CD14-positive monocyte (primary cell): Measurements from ENCODE around the gene SPAG16. TPM values are rescaled to one million over a fixed set of nuclear protein-coding genes. Genes with fewer than 3 reads are reported as not detected.

Source experiments
- DNase-seq, 3 donors: peaks; one replicate each; pipeline ENCODE4 v3.0.0-alpha.2; 2011 to 2022
- H2AFZ ChIP-seq: 2 replicates; pipeline ENCODE4 v1.6.0; 2012; ENCODE audit warnings: mild to moderate bottlenecking, low read depth, low read length, inconsistent platforms; ENCODE audit not compliant: insufficient read depth, poor library complexity, severe bottlenecking
- H3K27ac ChIP-seq, 2 donors: 1 replicate in 1 of 2; 2 replicates in 1 of 2; pipeline ENCODE4 v1.5.1; 2012 to 2013; ENCODE audit warnings: low read length in 2 of 2, control low read depth in 1 of 2, inconsistent platforms in 1 of 2, low read depth in 1 of 2, mild to moderate bottlenecking in 1 of 2
- H3K27me3 ChIP-seq, 2 donors: one replicate each; pipeline versions ENCODE4 v1.6.0 to v1.6.1; 2011 to 2013; ENCODE audit warnings: low read length in 2 of 2; ENCODE audit not compliant: control insufficient read depth in 2 of 2, insufficient read depth in 2 of 2
- H3K36me3 ChIP-seq, 2 donors: replicated peaks in 1 of 2; 1 replicate in 1 of 2; 2 replicates in 1 of 2; pipeline versions ENCODE4 v1.5.1 to v1.6.1; 2012 to 2013; ENCODE audit warnings: low read length in 2 of 2, control low read depth in 1 of 2, inconsistent platforms in 1 of 2, mild to moderate bottlenecking in 1 of 2; ENCODE audit not compliant: insufficient read depth in 2 of 2, control insufficient read depth in 1 of 2
- H3K4me1 ChIP-seq, 2 donors: 1 replicate in 1 of 2; 2 replicates in 1 of 2; pipeline versions ENCODE4 v1.5.1 to v1.6.1; 2012 to 2013; ENCODE audit warnings: low read length in 2 of 2, control low read depth in 1 of 2, inconsistent platforms in 1 of 2, mild to moderate bottlenecking in 1 of 2, moderate library complexity in 1 of 2; ENCODE audit not compliant: insufficient read depth in 2 of 2, control insufficient read depth in 1 of 2
- H3K4me2 ChIP-seq: replicated peaks from 2 replicates; pipeline ENCODE3; 2012; ENCODE audit warnings: low read length, moderate library complexity, mild to moderate bottlenecking; ENCODE audit not compliant: poor library complexity, severe bottlenecking; ENCODE audit errors: extremely low read depth
- H3K4me3 ChIP-seq, 3 experiments: fragments of 200-600 bp in 1 of 3; sonication (generic) in 1 of 3; replicated peaks in 1 of 3; 1 replicate in 2 of 3; 2 replicates in 1 of 3; pipeline ENCODE4 v1.5.1; 2011 to 2013; ENCODE audit warnings: low read length in 3 of 3, mild to moderate bottlenecking in 3 of 3, control low read depth in 2 of 3, low read depth in 2 of 3, inconsistent platforms in 1 of 3, moderate library complexity in 1 of 3
- H3K79me2 ChIP-seq: 2 replicates; pipeline ENCODE4 v1.6.0; 2012; ENCODE audit warnings: mild to moderate bottlenecking, control low read depth, inconsistent platforms, low read length, moderate library complexity; ENCODE audit not compliant: insufficient read depth
- H3K9ac ChIP-seq: 2 replicates; pipeline ENCODE4 v1.6.0; 2017; ENCODE audit warnings: low read length, mild to moderate bottlenecking; ENCODE audit not compliant: insufficient read depth, poor library complexity, severe bottlenecking
- H3K9me3 ChIP-seq, 2 donors: replicated peaks in 1 of 2; 1 replicate in 1 of 2; 2 replicates in 1 of 2; pipeline versions ENCODE4 v1.5.1 to v1.6.1; 2012 to 2013; ENCODE audit warnings: low read length in 2 of 2, control low read depth in 1 of 2; ENCODE audit not compliant: control insufficient read depth in 1 of 2, insufficient read depth in 1 of 2
- H4K20me1 ChIP-seq: 2 replicates; pipeline ENCODE4 v1.6.0; 2012; ENCODE audit warnings: mild to moderate bottlenecking, low read length, control low read depth, moderate library complexity; ENCODE audit not compliant: insufficient read depth
- H3K27ac Mint-ChIP-seq, 7 donors: one replicate each; pipeline ENCODE4 v1.8.0; 2020; ENCODE audit warnings: mild to moderate bottlenecking in 7 of 7, mixed read lengths in 7 of 7, moderate library complexity in 6 of 7, inconsistent platforms in 2 of 7
- H3K27me3 Mint-ChIP-seq, 3 donors: one replicate each; pipeline ENCODE4 v1.8.0; 2021 to 2022; ENCODE audit warnings: low read depth in 3 of 3, mild to moderate bottlenecking in 3 of 3, mixed read lengths in 3 of 3, moderate library complexity in 3 of 3, inconsistent platforms in 1 of 3
- H3K36me3 Mint-ChIP-seq, 2 donors: one replicate each; pipeline ENCODE4 v1.8.0; 2020; ENCODE audit warnings: mixed read lengths in 2 of 2, inconsistent platforms in 1 of 2, mild to moderate bottlenecking in 1 of 2
- H3K4me1 Mint-ChIP-seq: one replicate; pipeline ENCODE4 v1.8.0; 2020; ENCODE audit warnings: mild to moderate bottlenecking, mixed read lengths
- H3K4me3 Mint-ChIP-seq, 2 donors: one replicate each; pipeline ENCODE4 v1.8.0; 2020; ENCODE audit warnings: mild to moderate bottlenecking in 2 of 2, mixed read lengths in 2 of 2, moderate library complexity in 1 of 2
- H3K9me3 Mint-ChIP-seq, 7 donors: one replicate each; pipeline ENCODE4 v1.8.0; 2020 to 2022; ENCODE audit warnings: mixed read lengths in 7 of 7, mild to moderate bottlenecking in 6 of 7, moderate library complexity in 6 of 7, inconsistent platforms in 2 of 7
- WGBS: methylation state at CpG from one replicate; pipeline ENCODE4 v1.1.5; 2013; ENCODE audit warnings: missing lambda C conversion rate; ENCODE audit not compliant: insufficient coverage; 5-methylcytosine and 5-hydroxymethylcytosine counted together
- intact Hi-C, 2 donors: fragments of 100-400 bp; cut with micrococcal nuclease; formaldehyde crosslinking; loops; one replicate each; pipeline versions ENCODE4 v1.15.0 to v1.15.1; 2023
- polyA plus RNA-seq, 3 donors: library from polyadenylated mRNA; depleted of rRNA in 1 of 3; unstranded in 2 of 3; stranded (reverse) in 1 of 3; fragments of 300-500 nt in 2 of 3; fragments of >200 nt in 1 of 3; fragmentation: Illumina TruSeq in 2 of 3; gene quantifications; 1 replicate in 2 of 3; 2 replicates in 1 of 3; pipeline ENCODE4 v1.2.3, GENCODE V29; 2012 to 2021
- TF ChIP-seq, protein P1 (sequence below): fragments of 200-600 bp; IDR thresholded peaks from one replicate; pipeline ENCODE4 v1.8.0; 2022; ENCODE audit warnings: antibody characterized with exemption, mild to moderate bottlenecking

The SPAG16 gene
- polyA plus RNA-seq, 3 donors: 0.12 to 0.30 TPM; not detected in 1

DNA sequence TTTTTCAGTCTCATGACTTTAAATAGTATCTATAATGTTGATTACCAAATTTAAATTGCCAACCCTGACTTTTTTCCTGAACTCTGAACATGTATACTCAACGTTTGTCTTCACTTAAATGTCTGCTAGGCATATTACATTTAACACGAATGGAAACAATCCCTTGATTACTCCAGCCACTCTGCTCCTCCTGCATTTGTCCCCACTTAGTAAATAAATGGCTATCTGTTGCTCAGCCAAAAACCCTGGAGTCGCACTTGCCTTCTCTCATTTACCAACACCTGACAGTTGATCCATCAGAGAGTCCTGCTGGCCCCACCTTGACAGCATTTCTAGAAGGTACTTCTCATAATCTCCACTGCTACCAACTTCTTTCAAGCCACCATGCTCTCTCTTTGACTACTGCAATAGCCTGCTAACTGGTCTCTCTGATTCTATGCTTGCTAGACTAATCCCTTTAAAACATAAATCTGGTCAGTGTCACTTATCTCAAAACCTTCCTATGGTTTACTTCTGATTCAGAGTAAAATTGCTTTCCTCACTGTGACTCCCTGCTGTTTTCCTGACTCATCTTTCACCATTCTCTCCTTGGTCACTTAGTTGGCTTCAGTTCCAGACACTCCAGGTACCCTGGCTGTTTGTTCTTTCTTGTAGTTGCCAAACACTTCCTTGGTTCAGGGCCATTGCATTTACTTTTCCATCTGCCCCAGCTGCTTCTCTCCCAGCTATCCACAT lies 31.9 kb downstream of the SPAG16 start:
- no peak overlapping the region for H3K4me2 ChIP-seq
- H3K4me3 Mint-ChIP-seq: no peak overlapping the region
- H3K9ac ChIP-seq: no peak overlapping the region
- no peaks in the 10 kb centered on the region for H3K27me3 Mint-ChIP-seq
- no peak overlapping the region for H3K4me3 ChIP-seq
- no peaks in the 10 kb centered on the region for H3K9me3 ChIP-seq
- H3K36me3 Mint-ChIP-seq: no peaks in the 10 kb centered on the region
- TF ChIP-seq, protein P1, sequence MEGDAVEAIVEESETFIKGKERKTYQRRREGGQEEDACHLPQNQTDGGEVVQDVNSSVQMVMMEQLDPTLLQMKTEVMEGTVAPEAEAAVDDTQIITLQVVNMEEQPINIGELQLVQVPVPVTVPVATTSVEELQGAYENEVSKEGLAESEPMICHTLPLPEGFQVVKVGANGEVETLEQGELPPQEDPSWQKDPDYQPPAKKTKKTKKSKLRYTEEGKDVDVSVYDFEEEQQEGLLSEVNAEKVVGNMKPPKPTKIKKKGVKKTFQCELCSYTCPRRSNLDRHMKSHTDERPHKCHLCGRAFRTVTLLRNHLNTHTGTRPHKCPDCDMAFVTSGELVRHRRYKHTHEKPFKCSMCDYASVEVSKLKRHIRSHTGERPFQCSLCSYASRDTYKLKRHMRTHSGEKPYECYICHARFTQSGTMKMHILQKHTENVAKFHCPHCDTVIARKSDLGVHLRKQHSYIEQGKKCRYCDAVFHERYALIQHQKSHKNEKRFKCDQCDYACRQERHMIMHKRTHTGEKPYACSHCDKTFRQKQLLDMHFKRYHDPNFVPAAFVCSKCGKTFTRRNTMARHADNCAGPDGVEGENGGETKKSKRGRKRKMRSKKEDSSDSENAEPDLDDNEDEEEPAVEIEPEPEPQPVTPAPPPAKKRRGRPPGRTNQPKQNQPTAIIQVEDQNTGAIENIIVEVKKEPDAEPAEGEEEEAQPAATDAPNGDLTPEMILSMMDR: no peak
- no peak overlapping the region for H2AFZ ChIP-seq
- H3K9me3 Mint-ChIP-seq: no peaks in the 10 kb centered on the region
- no peaks in the 10 kb centered on the region for H3K79me2 ChIP-seq
- no peaks in the 10 kb centered on the region for H3K36me3 ChIP-seq
- no peak overlapping the region for H3K27ac ChIP-seq
- no peaks in the 10 kb centered on the region for H4K20me1 ChIP-seq
- intact Hi-C loops: no loop called here
- H3K4me1 Mint-ChIP-seq: peaks cover 4% of the 10 kb centered on the region
- no peaks in the 10 kb centered on the region for H3K27me3 ChIP-seq
- no peak for DNase-seq
- H3K27ac Mint-ChIP-seq: no peak overlapping the region
- WGBS: 79% methylated on average over 3 of the region's 3 CpGs
- H3K4me1 ChIP-seq: no peaks in the 10 kb centered on the region

DNA sequence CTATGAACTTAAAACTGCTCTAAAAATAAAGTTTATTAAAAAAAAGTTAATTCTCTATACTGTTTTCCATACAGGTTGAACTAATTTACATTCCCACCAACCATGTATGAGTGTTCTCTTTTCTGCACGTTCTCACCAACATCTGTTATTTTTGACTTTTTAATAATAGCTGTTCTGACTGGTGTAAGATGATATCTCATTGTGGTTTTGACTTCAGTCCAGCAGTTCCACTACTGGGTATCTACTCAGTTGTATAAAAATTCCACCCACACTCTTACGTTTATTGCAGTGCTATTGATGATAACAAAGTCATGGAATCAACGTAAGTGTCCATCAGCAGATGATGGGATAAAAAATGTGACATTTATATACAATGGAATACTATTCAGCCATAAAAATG lies 33.7 kb downstream of the SPAG16 start:
- Mint-ChIP-seq H3K4me3 (no peak overlapping the region), H3K9me3 (peaks cover 0 to 4% (median 0%) of the 10 kb centered on the region in 7 donors), H3K27ac (no peak overlapping the region), H3K36me3 (no peaks in the 10 kb centered on the region), H3K4me1 (peaks cover 4% of the 10 kb centered on the region), H3K27me3 (no peaks in the 10 kb centered on the region)
- no peak for DNase-seq
- Histone ChIP-seq H3K4me1 (no peaks in the 10 kb centered on the region), H2AFZ (no peak overlapping the region), H3K27me3 (no peaks in the 10 kb centered on the region), H3K79me2 (no peaks in the 10 kb centered on the region), H3K9ac (no peak overlapping the region), H3K36me3 (no peaks in the 10 kb centered on the region), H3K4me2 (no peak overlapping the region), H4K20me1 (no peaks in the 10 kb centered on the region), H3K4me3 (no peak overlapping the region), H3K27ac (no peak overlapping the region), H3K9me3 (no peaks in the 10 kb centered on the region)
- intact Hi-C loops: no loop called here
- WGBS: no CpG with 5 or more reads among the region's 3 CpGs
- TF ChIP-seq, protein P1: no peak
